Measurements from ENCODE around the gene EIF4G3. TPM values are rescaled to one million over a fixed set of nuclear protein-coding genes. Genes with fewer than 3 reads are reported as not detected.

Gene EIF4G3
- total and polyA plus RNA-seq, 10 of the 15 experiments (the other 5 are each of a cell fraction or from before 2014, with no cell fraction given), result 7.4 to 45.1 (median 29.1) TPM

DNA sequence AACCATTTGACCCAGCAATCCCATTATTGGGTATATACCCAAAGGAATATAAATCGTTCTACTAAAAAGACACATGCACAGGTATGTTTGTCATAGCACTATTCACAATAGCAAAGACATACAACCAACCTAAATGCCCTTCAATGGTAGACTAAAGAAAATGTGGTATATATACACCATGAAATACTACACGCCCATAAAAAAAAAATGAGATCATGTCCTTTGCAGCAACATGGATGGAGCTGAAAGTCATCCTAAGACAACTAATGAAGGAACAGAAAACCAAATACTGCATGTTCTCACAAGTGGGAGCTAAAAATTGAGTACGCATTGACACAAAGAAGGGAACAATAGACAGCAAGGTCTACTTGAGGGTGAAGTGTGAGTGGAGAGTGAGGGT is 72.0 kb downstream of the EIF4G3 start:
- no peaks in the 10 kb centered on the region; a peak in 1 of 4 replicates for H3K36me3 ChIP-seq (ENCODE audit: control insufficient read depth in 2 of 2, insufficient read depth in 2 of 2, low read length in 1 of 2)
- no peak overlapping the region for H3K4me2 ChIP-seq (ENCODE audit: control insufficient read depth, insufficient read depth)
- DNase-seq (ENCODE audit: low read depth, low spot score), result no peak
- H3K79me2 ChIP-seq (ENCODE audit: control insufficient read depth, insufficient read depth, low read length), result no peaks in the 10 kb centered on the region
- H4K20me1 ChIP-seq (ENCODE audit: control insufficient read depth, insufficient read depth), result no peaks in the 10 kb centered on the region
- ChIA-PET RAD21 (ENCODE audit: unreplicated experiment) (no interaction called here), POLR2A (no interaction called here), CTCF (no interaction called here), SMC1A (ENCODE audit: uncharacterized antibody, unreplicated experiment) (no interaction called here)
- TF ChIP-seq NR2C1 (IDR thresholded peaks at IDR 0.05), result no peak
- TF ChIP-seq RBBP5 (conservative IDR thresholded peaks at IDR 0.05), result no peak
- TF ChIP-seq PAX8 (IDR thresholded peaks at IDR 0.05), result no peak
- TF ChIP-seq SPI1 (IDR thresholded peaks at IDR 0.05; ENCODE audit: borderline replicate concordance, insufficient read depth, low read depth, low read length), result no peak
- TF ChIP-seq MXI1 (IDR thresholded peaks at IDR 0.05; ENCODE audit: low read depth, low read length), result no peak
- TF ChIP-seq NFXL1 (IDR thresholded peaks at IDR 0.05; ENCODE audit: borderline replicate concordance), result no peak
- TF ChIP-seq, protein P1, sequence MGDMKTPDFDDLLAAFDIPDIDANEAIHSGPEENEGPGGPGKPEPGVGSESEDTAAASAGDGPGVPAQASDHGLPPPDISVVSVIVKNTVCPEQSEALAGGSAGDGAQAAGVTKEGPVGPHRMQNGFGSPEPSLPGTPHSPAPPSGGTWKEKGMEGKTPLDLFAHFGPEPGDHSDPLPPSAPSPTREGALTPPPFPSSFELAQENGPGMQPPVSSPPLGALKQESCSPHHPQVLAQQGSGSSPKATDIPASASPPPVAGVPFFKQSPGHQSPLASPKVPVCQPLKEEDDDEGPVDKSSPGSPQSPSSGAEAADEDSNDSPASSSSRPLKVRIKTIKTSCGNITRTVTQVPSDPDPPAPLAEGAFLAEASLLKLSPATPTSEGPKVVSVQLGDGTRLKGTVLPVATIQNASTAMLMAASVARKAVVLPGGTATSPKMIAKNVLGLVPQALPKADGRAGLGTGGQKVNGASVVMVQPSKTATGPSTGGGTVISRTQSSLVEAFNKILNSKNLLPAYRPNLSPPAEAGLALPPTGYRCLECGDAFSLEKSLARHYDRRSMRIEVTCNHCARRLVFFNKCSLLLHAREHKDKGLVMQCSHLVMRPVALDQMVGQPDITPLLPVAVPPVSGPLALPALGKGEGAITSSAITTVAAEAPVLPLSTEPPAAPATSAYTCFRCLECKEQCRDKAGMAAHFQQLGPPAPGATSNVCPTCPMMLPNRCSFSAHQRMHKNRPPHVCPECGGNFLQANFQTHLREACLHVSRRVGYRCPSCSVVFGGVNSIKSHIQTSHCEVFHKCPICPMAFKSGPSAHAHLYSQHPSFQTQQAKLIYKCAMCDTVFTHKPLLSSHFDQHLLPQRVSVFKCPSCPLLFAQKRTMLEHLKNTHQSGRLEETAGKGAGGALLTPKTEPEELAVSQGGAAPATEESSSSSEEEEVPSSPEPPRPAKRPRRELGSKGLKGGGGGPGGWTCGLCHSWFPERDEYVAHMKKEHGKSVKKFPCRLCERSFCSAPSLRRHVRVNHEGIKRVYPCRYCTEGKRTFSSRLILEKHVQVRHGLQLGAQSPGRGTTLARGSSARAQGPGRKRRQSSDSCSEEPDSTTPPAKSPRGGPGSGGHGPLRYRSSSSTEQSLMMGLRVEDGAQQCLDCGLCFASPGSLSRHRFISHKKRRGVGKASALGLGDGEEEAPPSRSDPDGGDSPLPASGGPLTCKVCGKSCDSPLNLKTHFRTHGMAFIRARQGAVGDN (IDR thresholded peaks at IDR 0.05), result no peak
- TF ChIP-seq, protein P2, sequence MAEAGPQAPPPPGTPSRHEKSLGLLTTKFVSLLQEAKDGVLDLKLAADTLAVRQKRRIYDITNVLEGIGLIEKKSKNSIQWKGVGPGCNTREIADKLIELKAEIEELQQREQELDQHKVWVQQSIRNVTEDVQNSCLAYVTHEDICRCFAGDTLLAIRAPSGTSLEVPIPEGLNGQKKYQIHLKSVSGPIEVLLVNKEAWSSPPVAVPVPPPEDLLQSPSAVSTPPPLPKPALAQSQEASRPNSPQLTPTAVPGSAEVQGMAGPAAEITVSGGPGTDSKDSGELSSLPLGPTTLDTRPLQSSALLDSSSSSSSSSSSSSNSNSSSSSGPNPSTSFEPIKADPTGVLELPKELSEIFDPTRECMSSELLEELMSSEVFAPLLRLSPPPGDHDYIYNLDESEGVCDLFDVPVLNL (IDR thresholded peaks at IDR 0.05; ENCODE audit: low read depth, low read length), result no peak
- TF ChIP-seq MYB (IDR thresholded peaks at IDR 0.05; ENCODE audit: borderline replicate concordance, low read depth, low read length), result no peak
- no peak overlapping the region for H3K27ac ChIP-seq (ENCODE audit: control insufficient read depth, insufficient read depth)
- H2AFZ ChIP-seq (ENCODE audit: control insufficient read depth, low read depth, low read length), result no peak overlapping the region
- H3K4me3 ChIP-seq, result no peak overlapping the region
- intact Hi-C loops (cut with micrococcal nuclease; ENCODE audit: unreplicated experiment) (no loop called here), in situ Hi-C loops (cut with MboI) (no loop called here)
- 95% methylated on average over 3 of the region's 3 CpGs for WGBS (ENCODE audit: insufficient coverage, insufficient replicate concordance, low lambda C conversion rate, missing lambda C conversion rate)
- H3K4me1 ChIP-seq (ENCODE audit: control insufficient read depth, insufficient read depth, low read length), result no peaks in the 10 kb centered on the region
- H3K9ac ChIP-seq (ENCODE audit: control insufficient read depth, insufficient read depth, low read length), result no peak overlapping the region
- no TSS peak for BruUV-seq (replicated peaks)
- ATAC-seq, result no peak
- no peaks in the 10 kb centered on the region for H3K9me3 ChIP-seq (replicated peaks; ENCODE audit: control insufficient read depth, insufficient read depth, low read length)
- H3K27me3 ChIP-seq (replicated peaks in 1 of 2; ENCODE audit: control insufficient read depth in 2 of 2, insufficient read depth in 2 of 2, low read length in 1 of 2), result no peaks in the 10 kb centered on the region
- FAIRE-seq, result no peak

All from GM12878 (cell line).